B cell (primary cell): ENCODE results near the gene RALB.

ENCODE experiments used
- CTCF ChIP-seq: fragments of 200-600 bp; IDR thresholded peaks from one replicate; pipeline ENCODE4 v1.8.0; 2022; ENCODE audit warnings: antibody characterized with exemption, mild to moderate bottlenecking
- EZH2 ChIP-seq: IDR thresholded peaks from 2 replicates; pipeline ENCODE4 v1.6.1; 2012; ENCODE audit warnings: borderline replicate concordance, low read depth, mild to moderate bottlenecking, moderate library complexity, low read length; ENCODE audit not compliant: insufficient read depth, poor library complexity, severe bottlenecking

GRCh38 chr2:120312076-120312475 is 59.4 kb downstream of the RALB start:
- TF ChIP-seq CTCF (no peak), EZH2 (no peak)
